HepG2 (cell line): ENCODE data around the gene ATP11A. TPM values are rescaled to one million over a fixed set of nuclear protein-coding genes. Genes with fewer than 3 reads are reported as not detected.

Source experiments
- CENPT ChIP-seq: sonication (generic); formaldehyde crosslinking; IDR thresholded peaks from 2 replicates; pipeline ENCODE4 v1.8.0; 2022; ENCODE audit warnings: low read depth, mild to moderate bottlenecking, moderate library complexity, missing genetic modification reagents
- GATAD1 ChIP-seq: IDR thresholded peaks from 2 replicates; pipeline ENCODE4 v1.6.1; 2016; ENCODE audit warnings: missing genetic modification reagents, missing compliant biosample characterization
- HINFP ChIP-seq: sonication (generic); formaldehyde crosslinking; IDR thresholded peaks from 2 replicates; pipeline ENCODE4 v1.4.0; 2020; ENCODE audit warnings: low read depth, mild to moderate bottlenecking, missing genetic modification reagents
- KMT2B ChIP-seq: IDR thresholded peaks from 2 replicates; pipeline ENCODE4 v1.6.1; 2016; ENCODE audit warnings: missing genetic modification reagents, missing compliant biosample characterization
- MTF2 ChIP-seq: sonication (generic); formaldehyde crosslinking; IDR thresholded peaks from 2 replicates; pipeline ENCODE4 v1.5.0; 2020; ENCODE audit warnings: missing genetic modification reagents, borderline replicate concordance
- PCBP1 ChIP-seq: fragments of 200-400 bp; formaldehyde crosslinking; IDR thresholded peaks from 2 replicates; pipeline ENCODE4 v1.6.1; 2017; ENCODE audit warnings: mild to moderate bottlenecking, low read depth, low read length, borderline replicate concordance
- POLR2AphosphoS5 ChIP-seq: IDR thresholded peaks from 2 replicates; pipeline ENCODE4 v1.6.1; 2012; ENCODE audit warnings: low read depth, low read length
- RBM22 ChIP-seq: fragments of 200-400 bp; formaldehyde crosslinking; optimal IDR thresholded peaks from 2 replicates; pipeline ENCODE3; 2017; ENCODE audit warnings: mild to moderate bottlenecking, low read length, moderate library complexity
- SALL2 ChIP-seq: sonication (generic); formaldehyde crosslinking; IDR thresholded peaks from 2 replicates; pipeline ENCODE4 v1.8.1; 2023; ENCODE audit warnings: mild to moderate bottlenecking, missing genetic modification reagents, inconsistent platforms
- ZNF3 ChIP-seq: IDR thresholded peaks from 2 replicates; pipeline ENCODE4 v1.7.0; 2017; ENCODE audit warnings: inconsistent platforms
- ZNF354B ChIP-seq: sonication (generic); formaldehyde crosslinking; IDR thresholded peaks from 2 replicates; pipeline ENCODE4 v1.8.0; 2022; ENCODE audit warnings: mild to moderate bottlenecking, missing genetic modification reagents
- ZNF788 ChIP-seq: sonication (generic); formaldehyde crosslinking; IDR thresholded peaks from 2 replicates; pipeline ENCODE4 v1.5.0; 2020; ENCODE audit warnings: mild to moderate bottlenecking, missing genetic modification reagents, borderline replicate concordance
- ZSCAN21 ChIP-seq: sonication (generic); formaldehyde crosslinking; IDR thresholded peaks from 2 replicates; pipeline ENCODE4 v1.8.0; 2022; ENCODE audit warnings: mild to moderate bottlenecking, missing genetic modification reagents, moderate library complexity, borderline replicate concordance
- polyA plus RNA-seq, 8 experiments: library from polyadenylated mRNA; depleted of rRNA in 3 of 8; stranded (reverse) in 7 of 8; unstranded in 1 of 8; fragments of >200 nt; fragmentation: Illumina TruSeq in 4 of 8; extraction: Trizol in 4 of 8; gene quantifications; 2 replicates each; pipeline versions ENCODE4 v1.2.1 to v1.2.3, GENCODE V29; 2011 to 2016; ENCODE audit warnings: low read depth in 4 of 8, missing spikeins in 1 of 8, mixed read lengths in 1 of 8; ENCODE audit not compliant: insufficient read depth in 1 of 8
- total RNA-seq, 5 experiments: library from RNA; depleted of rRNA; stranded (reverse); fragments of >200 nt; fragmentation: Illumina TruSeq; extraction: Trizol; gene quantifications; 2 replicates each; pipeline ENCODE4 v1.2.3, GENCODE V29; 2016; ENCODE audit warnings: low read depth in 1 of 5
- TF ChIP-seq, protein P1 (sequence below): sonication (generic); formaldehyde crosslinking; conservative IDR thresholded peaks from 2 replicates; pipeline ENCODE4 v1.4.0; 2020; ENCODE audit warnings: mild to moderate bottlenecking, missing genetic modification reagents, moderate library complexity

ATP11A gene
- total and polyA plus RNA-seq, 2 of the 13 experiments (the other 11 are each of a cell fraction or from before 2014, with no cell fraction given) = 18.4 to 20.1 TPM

DNA sequence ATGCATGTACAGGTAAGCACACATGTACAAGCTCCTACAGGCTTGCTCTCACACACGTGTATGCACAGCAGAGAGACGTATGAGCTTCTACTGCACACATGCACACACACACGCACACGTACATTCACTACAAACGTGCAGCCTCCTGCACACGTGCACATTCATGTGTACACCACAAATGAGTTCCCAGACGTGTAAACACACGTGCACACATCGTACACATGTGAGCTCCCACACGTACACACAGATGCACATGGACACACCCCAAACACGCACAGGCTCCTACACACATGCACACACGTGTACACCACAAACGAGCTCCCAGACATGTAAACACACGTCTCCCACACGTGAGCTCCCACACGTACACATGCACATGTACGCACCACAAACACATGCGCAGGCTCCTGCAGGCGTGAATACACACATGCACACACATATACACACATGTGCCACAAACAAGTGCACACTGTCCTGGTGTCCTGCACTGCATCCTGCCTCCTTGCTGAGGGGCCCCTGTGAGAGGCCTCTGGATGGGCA lies 195.5 kb downstream of the ATP11A start (continued):
- TF ChIP-seq CENPT (CRISPR knock-in tag) (peak; percentile 71; the same call in 1 of the 2 replicates), ZSCAN21 (CRISPR knock-in tag) (0 out of 2 replicates have a peak, but pooled peaks have one; percentile 48), MTF2 (CRISPR knock-in tag) (no peak), PCBP1 (0 out of 2 replicates have a peak, but pooled peaks have one; percentile 0), POLR2AphosphoS5 (peak; percentile 46; the same call in 1 of the 2 replicates), SALL2 (CRISPR knock-in tag) (no peak), GATAD1 (CRISPR knock-in tag) (no peak), RBM22 (peak; percentile 30), ZNF354B (CRISPR knock-in tag) (0 out of 2 replicates have a peak, but pooled peaks have one; percentile 47), HINFP (CRISPR knock-in tag) (no peak), KMT2B (CRISPR knock-in tag) (no peak), ZNF3 (CRISPR knock-in tag) (no peak), ZNF788 (CRISPR knock-in tag) (no peak)
- TF ChIP-seq, protein P1, sequence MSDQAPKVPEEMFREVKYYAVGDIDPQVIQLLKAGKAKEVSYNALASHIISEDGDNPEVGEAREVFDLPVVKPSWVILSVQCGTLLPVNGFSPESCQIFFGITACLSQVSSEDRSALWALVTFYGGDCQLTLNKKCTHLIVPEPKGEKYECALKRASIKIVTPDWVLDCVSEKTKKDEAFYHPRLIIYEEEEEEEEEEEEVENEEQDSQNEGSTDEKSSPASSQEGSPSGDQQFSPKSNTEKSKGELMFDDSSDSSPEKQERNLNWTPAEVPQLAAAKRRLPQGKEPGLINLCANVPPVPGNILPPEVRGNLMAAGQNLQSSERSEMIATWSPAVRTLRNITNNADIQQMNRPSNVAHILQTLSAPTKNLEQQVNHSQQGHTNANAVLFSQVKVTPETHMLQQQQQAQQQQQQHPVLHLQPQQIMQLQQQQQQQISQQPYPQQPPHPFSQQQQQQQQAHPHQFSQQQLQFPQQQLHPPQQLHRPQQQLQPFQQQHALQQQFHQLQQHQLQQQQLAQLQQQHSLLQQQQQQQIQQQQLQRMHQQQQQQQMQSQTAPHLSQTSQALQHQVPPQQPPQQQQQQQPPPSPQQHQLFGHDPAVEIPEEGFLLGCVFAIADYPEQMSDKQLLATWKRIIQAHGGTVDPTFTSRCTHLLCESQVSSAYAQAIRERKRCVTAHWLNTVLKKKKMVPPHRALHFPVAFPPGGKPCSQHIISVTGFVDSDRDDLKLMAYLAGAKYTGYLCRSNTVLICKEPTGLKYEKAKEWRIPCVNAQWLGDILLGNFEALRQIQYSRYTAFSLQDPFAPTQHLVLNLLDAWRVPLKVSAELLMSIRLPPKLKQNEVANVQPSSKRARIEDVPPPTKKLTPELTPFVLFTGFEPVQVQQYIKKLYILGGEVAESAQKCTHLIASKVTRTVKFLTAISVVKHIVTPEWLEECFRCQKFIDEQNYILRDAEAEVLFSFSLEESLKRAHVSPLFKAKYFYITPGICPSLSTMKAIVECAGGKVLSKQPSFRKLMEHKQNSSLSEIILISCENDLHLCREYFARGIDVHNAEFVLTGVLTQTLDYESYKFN (CRISPR knock-in tag) = no peak
- TF ChIP-seq, all 625 proteins: peak for 14
